Memory B cell (primary cell): ENCODE data around the gene CLTCL1.
A peak's percentile ranks its signal among the peaks of the same experiment; 100 is the strongest.

Experiments
- ATAC-seq: fragments of 150-1000 bp; cut with Tn5 transposase; 2 replicates; pipeline ENCODE4 v1.10.0; 2021; ENCODE audit warnings: low read depth, mild to moderate bottlenecking, moderate library complexity
- DNase-seq, 2 donors: peaks; one replicate each; pipeline ENCODE4 v3.0.0; 2022; ENCODE audit warnings: low spot score in 2 of 2
- H3K27ac Mint-ChIP-seq: one replicate; pipeline ENCODE4 v1.8.0; 2022; ENCODE audit warnings: mild to moderate bottlenecking, moderate library complexity, mixed read lengths
- H3K27me3 Mint-ChIP-seq: one replicate; pipeline ENCODE4 v1.8.0; 2022; ENCODE audit warnings: mixed read lengths
- H3K36me3 Mint-ChIP-seq: one replicate; pipeline ENCODE4 v1.8.0; 2022; ENCODE audit warnings: mild to moderate bottlenecking, mixed read lengths
- H3K4me1 Mint-ChIP-seq: one replicate; pipeline ENCODE4 v1.8.0; 2022; ENCODE audit warnings: mixed read lengths
- H3K4me3 Mint-ChIP-seq: one replicate; pipeline ENCODE4 v1.8.0; 2022; ENCODE audit warnings: mild to moderate bottlenecking, moderate library complexity, mixed read lengths
- H3K9me3 Mint-ChIP-seq: one replicate; pipeline ENCODE4 v1.8.0; 2022; ENCODE audit warnings: mixed read lengths

CLTCL1 gene

GRCh38 chr22:19226428-19226827 lies 65.1 kb downstream of the CLTCL1 start:
- peaks cover 3% of the 10 kb centered on the region for H3K27me3 Mint-ChIP-seq
- H3K4me1 Mint-ChIP-seq, result no peaks in the 10 kb centered on the region
- no peak overlapping the region for H3K27ac Mint-ChIP-seq
- ATAC-seq, result no peak
- H3K36me3 Mint-ChIP-seq, result no peaks in the 10 kb centered on the region
- no peak overlapping the region for H3K4me3 Mint-ChIP-seq
- no peaks in the 10 kb centered on the region for H3K9me3 Mint-ChIP-seq
- DNase-seq, result no peak

DNA sequence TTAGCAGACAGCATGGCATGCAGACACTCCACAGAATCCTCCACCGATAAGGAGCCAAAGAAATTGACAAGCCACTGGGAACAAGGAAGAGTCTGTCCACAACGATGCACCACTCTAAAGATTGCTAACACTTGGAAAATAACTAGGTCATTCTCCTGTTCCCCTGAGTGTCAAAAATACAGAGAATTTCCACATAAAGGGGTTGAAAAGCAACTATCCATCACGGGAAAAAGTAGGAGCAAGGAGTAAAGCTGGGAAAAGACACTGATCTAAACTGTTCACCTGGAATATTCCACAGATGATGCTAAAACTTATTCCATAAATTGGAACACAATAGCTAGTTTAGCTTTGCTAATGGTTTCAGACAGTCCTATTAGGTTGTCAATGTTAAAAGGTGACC lies 66.0 kb downstream of the CLTCL1 start:
- no peak overlapping the region for H3K27ac Mint-ChIP-seq
- H3K27me3 Mint-ChIP-seq, result peaks cover 3% of the 10 kb centered on the region
- no peak overlapping the region for H3K4me3 Mint-ChIP-seq
- H3K9me3 Mint-ChIP-seq, result no peaks in the 10 kb centered on the region
- ATAC-seq (no peak), DNase-seq (no peak)
- no peaks in the 10 kb centered on the region for H3K4me1 Mint-ChIP-seq
- no peaks in the 10 kb centered on the region for H3K36me3 Mint-ChIP-seq

DNA sequence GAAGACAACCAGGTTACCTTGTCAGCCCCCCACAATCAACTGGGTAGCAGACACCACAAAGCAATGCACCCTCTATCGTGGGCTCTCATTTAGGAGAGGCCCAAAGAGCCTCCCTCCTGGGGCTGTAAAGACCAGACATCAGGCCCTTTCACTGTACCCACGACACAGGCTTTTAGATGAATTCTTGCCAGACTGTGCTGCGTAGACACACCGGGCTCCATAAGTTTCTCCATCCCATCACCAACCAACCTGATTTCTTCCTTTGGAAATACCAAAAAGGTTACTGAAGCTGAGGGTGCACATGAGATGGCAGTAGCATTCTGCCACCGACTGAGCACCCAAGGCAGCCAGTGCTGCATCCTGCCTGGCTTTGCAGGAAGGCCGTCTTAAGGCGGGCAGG lies 66.5 kb downstream of the CLTCL1 start:
- no peaks in the 10 kb centered on the region for H3K4me1 Mint-ChIP-seq
- H3K27me3 Mint-ChIP-seq, result peaks cover 1% of the 10 kb centered on the region
- DNase-seq (no peak), ATAC-seq (no peak)
- H3K36me3 Mint-ChIP-seq, result no peaks in the 10 kb centered on the region
- H3K27ac Mint-ChIP-seq, result no peak overlapping the region
- no peak overlapping the region for H3K4me3 Mint-ChIP-seq
- no peaks in the 10 kb centered on the region for H3K9me3 Mint-ChIP-seq

- ATAC-seq (no peak), DNase-seq (no peak)
- Mint-ChIP-seq H3K36me3 (no peaks in the 10 kb centered on the region), H3K4me1 (no peaks in the 10 kb centered on the region), H3K27me3 (peaks cover 1% of the 10 kb centered on the region), H3K9me3 (no peaks in the 10 kb centered on the region), H3K27ac (no peak overlapping the region), H3K4me3 (no peak overlapping the region)
Measured at GRCh38 chr22:19224557-19224956, 67.0 kb downstream of the CLTCL1 start.

GRCh38 chr22:19223617-19224016 lies 67.9 kb downstream of the CLTCL1 start:
- H3K36me3 Mint-ChIP-seq, result no peaks in the 10 kb centered on the region
- no peak for DNase-seq
- H3K9me3 Mint-ChIP-seq, result no peaks in the 10 kb centered on the region
- no peak overlapping the region for H3K27ac Mint-ChIP-seq
- no peaks in the 10 kb centered on the region for H3K4me1 Mint-ChIP-seq
- peaks cover 1% of the 10 kb centered on the region for H3K27me3 Mint-ChIP-seq
- no peak for ATAC-seq
- H3K4me3 Mint-ChIP-seq, result no peak overlapping the region

DNA sequence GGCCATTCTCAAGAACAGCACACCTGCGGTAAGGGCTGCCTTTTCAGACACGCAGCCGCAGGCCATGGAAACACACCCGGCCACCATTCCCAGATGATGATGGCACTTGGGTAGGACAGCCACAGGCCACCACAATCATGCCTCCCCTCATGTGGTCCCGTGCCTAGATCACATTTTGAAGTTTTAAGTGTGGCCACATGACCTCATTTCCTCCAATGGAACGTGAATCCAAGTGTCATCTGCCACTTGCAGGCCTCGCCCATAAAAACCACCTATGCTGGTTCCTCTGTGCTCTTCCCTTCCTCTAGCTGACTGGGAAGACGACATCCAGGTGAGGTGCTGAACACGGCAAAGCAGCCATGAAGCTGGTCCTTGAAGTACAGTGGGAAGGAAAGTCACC lies 68.4 kb downstream of the CLTCL1 start:
- no peak for ATAC-seq
- peaks cover 1% of the 10 kb centered on the region for H3K27me3 Mint-ChIP-seq
- no peak overlapping the region for H3K27ac Mint-ChIP-seq

DNA sequence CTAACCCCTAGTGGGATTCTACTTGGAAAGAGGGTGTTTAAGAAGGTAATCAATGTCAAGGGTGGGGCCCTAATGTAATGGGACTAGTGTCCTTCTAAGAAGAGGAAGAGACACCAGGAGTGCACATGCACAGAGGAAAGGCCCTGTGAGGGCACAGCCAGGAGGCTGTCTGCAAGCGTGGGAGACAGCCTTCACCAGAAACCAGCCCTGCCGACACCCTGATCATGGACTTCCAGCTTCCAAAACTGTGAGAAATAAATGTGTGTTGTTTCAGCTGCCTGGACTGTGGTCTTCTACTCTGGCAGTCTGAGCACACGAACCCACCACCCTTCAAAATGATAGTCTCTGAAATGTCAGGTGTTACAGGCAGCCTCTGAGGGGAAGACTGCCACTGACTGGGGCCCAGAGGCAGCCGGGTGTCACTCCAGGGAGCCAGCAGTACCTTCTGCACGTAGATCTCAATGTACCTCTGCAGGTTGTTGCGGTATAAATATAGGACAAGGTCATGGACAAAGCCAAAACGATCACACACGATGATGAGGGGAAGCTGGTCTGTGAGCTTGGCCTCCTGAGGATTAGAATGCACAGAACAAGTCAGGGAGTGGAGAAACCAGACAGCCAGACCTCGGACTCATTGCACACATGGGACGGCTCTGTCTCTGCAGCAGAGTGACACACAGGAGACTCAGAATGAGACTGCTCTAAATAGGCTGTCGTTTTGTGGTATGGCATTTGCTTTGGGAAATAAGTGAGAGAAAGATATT lies 69.1 kb downstream of the CLTCL1 start:
- no peaks in the 10 kb centered on the region for H3K9me3 Mint-ChIP-seq
- no peak for ATAC-seq
- no peak overlapping the region for H3K4me3 Mint-ChIP-seq
- no peak overlapping the region for H3K27ac Mint-ChIP-seq
- H3K4me1 Mint-ChIP-seq, result peaks cover 3% of the 10 kb centered on the region
- H3K36me3 Mint-ChIP-seq, result no peaks in the 10 kb centered on the region
- DNase-seq, result no peak
- H3K27me3 Mint-ChIP-seq, result no peaks in the 10 kb centered on the region

More for the DNA sequence above, 68.4 kb downstream of the CLTCL1 start:
- H3K36me3 Mint-ChIP-seq, result no peaks in the 10 kb centered on the region
- DNase-seq, result no peak
- no peaks in the 10 kb centered on the region for H3K9me3 Mint-ChIP-seq
- no peak overlapping the region for H3K4me3 Mint-ChIP-seq
- no peaks in the 10 kb centered on the region for H3K4me1 Mint-ChIP-seq

- Mint-ChIP-seq H3K4me3 (no peak overlapping the region), H3K36me3 (no peaks in the 10 kb centered on the region), H3K9me3 (no peaks in the 10 kb centered on the region), H3K4me1 (peaks cover 3% of the 10 kb centered on the region), H3K27me3 (no peaks in the 10 kb centered on the region), H3K27ac (no peak overlapping the region)
- ATAC-seq (no peak), DNase-seq (no peak)
Measured at GRCh38 chr22:19220867-19221266, 70.7 kb downstream of the CLTCL1 start.

DNA sequence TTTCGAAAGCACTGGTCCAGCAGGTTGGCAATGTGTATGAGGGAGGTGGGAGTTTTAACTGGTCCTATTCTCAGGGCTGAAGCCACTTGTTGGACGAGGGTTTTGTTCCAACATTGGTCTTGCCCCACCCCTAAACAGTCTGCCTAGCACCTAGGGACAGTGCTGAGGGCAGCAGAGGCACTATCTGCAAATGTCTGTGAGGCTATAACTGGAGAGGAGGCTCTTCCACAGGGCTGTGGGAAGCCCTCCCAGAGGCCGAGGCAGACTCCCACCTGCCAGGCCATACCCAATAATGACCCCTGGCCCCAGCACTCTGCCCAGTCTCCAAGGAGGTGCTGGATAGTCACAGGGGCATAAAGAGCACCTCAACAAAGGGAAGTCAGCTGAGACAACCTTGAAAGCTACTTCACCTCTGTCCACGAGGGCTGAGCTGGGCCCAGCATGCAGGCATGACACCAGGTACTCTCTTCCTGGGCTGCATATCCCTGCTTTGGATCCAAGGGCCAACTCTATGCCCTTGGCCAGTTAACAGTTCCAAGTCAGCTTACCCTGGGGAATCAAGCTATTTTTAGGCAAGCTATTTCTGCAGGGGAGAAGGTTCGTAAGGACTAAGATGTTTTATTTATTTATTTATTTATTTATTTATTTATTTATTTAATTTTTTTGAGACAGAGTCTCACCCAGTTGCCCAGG lies 72.8 kb downstream of the CLTCL1 start:
- peaks cover 3% of the 10 kb centered on the region for H3K4me1 Mint-ChIP-seq
- H3K27me3 Mint-ChIP-seq, result peaks cover 2% of the 10 kb centered on the region
- no peaks in the 10 kb centered on the region for H3K36me3 Mint-ChIP-seq
- DNase-seq (no peak), ATAC-seq (no peak)
- H3K27ac Mint-ChIP-seq, result no peak overlapping the region
- H3K4me3 Mint-ChIP-seq, result no peak overlapping the region
- H3K9me3 Mint-ChIP-seq, result no peaks in the 10 kb centered on the region

DNA sequence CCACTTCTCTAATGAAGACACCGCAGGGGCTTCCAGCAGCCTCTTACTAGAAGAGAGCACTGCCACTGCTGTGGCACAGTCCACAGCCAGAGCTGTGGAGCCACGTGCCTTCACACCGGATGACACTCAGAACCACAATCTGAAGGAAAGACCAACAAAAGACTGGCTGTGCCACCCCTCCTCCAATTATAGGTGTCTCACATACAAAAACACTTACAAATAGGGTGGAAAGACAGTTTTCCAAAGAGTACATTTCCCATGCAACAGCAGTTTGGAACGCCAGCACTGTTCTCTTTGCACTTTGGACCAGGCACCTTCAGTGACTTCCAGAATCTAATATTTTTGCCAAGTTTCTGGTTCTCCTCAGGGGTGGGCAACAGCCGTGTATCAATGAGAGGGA lies 74.9 kb downstream of the CLTCL1 start:
- peaks cover 13% of the 10 kb centered on the region for H3K4me1 Mint-ChIP-seq
- H3K27me3 Mint-ChIP-seq, result peaks cover 2% of the 10 kb centered on the region
- DNase-seq, result no peak
- ATAC-seq, result no peak
- no peaks in the 10 kb centered on the region for H3K36me3 Mint-ChIP-seq
- no peak overlapping the region for H3K27ac Mint-ChIP-seq
- no peaks in the 10 kb centered on the region for H3K9me3 Mint-ChIP-seq
- no peak overlapping the region for H3K4me3 Mint-ChIP-seq

GRCh38 chr22:19215360-19215759 lies 76.2 kb downstream of the CLTCL1 start:
- Mint-ChIP-seq H3K4me1 (peaks cover 13% of the 10 kb centered on the region), H3K27ac (no peak overlapping the region), H3K9me3 (no peaks in the 10 kb centered on the region), H3K4me3 (no peak overlapping the region), H3K27me3 (peaks cover 2% of the 10 kb centered on the region), H3K36me3 (no peaks in the 10 kb centered on the region)
- ATAC-seq (no peak), DNase-seq (no peak)

DNA sequence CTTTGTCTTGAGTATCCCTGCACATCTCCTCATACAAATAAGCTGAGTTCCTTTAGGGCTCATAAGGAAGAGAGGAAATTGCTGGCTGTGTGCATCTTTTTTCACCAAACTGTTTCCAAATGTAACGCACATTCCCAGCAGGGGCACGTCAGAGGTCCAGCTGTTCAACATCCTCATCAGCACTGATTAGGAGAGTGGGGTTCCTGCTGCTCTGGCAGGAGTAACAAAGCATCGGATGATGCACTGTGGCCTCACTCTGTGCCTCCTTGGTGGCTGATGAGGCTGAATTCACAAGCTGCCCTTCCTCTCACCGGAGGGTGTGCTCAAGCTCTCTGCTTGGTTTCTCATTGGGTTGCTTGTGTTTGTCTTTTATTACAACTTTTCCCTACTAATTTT lies 77.4 kb downstream of the CLTCL1 start:
- Mint-ChIP-seq H3K4me3 (no peak overlapping the region), H3K27ac (no peak overlapping the region), H3K27me3 (peaks cover 12% of the 10 kb centered on the region)

DNA sequence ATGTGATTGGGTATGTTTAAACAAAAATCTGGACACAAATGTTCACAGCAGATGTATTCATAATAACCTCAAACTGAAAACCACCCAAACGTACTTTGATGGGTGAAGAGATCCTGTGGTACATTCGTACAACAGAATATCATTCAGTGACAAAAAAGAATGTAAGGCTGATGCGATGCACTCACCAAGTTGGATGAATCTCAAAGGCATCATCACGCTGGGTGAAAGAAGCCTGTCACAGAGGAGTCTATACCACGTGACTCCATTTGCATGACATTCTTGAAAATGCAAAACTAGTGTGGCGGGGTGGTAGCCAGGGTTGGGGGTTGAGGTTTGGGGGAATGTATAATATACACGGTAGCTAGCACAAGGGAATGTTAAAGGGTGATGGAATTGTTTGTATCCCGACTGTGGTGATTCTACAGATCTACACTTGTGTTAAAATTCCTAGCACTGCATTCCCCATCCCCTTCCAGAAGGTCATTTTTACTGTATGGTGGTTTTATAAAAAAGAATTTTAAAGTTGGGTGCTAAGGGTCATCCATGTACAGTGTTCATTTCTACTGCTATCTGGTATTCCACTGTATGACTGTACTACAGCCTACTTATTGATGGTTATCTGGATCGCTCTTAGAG lies 78.0 kb downstream of the CLTCL1 start:
- H3K36me3 Mint-ChIP-seq, result peaks cover 2% of the 10 kb centered on the region
- H3K4me1 Mint-ChIP-seq, result peaks cover 13% of the 10 kb centered on the region
- DNase-seq, result no peak
- ATAC-seq, result peak; percentile 53
- H3K27ac Mint-ChIP-seq, result no peak overlapping the region
- H3K4me3 Mint-ChIP-seq, result no peak overlapping the region
- no peaks in the 10 kb centered on the region for H3K9me3 Mint-ChIP-seq
- peaks cover 14% of the 10 kb centered on the region for H3K27me3 Mint-ChIP-seq

More for the DNA sequence above, 77.4 kb downstream of the CLTCL1 start:
- Mint-ChIP-seq H3K36me3 (peaks cover under 1% of the 10 kb centered on the region), H3K4me1 (peaks cover 13% of the 10 kb centered on the region), H3K9me3 (no peaks in the 10 kb centered on the region)
- no peak for ATAC-seq
- DNase-seq, result no peak

DNA sequence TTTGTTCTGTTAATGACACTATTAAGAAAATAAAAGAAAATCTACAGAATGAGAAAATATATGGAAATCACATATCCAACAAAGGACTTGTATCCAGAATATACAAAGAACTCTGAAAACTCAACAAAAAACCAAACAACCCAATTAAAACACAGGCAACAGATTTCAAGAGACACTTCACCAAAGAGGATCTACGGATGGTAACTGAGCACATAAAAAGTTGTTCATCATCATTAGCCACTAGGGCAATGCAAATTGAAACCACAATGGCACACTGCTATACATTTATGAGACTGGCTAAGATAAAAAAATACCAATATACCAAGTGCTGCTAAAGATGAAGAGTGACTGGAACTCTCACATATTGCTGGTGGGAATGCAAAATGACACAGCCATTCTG lies 78.5 kb downstream of the CLTCL1 start:
- H3K9me3 Mint-ChIP-seq, result no peaks in the 10 kb centered on the region
- no peak overlapping the region for H3K4me3 Mint-ChIP-seq
- peaks cover 2% of the 10 kb centered on the region for H3K36me3 Mint-ChIP-seq
- H3K27me3 Mint-ChIP-seq, result peaks cover 17% of the 10 kb centered on the region
- peaks cover 13% of the 10 kb centered on the region for H3K4me1 Mint-ChIP-seq
- no peak overlapping the region for H3K27ac Mint-ChIP-seq
- ATAC-seq (peak; percentile 38), DNase-seq (no peak)
